GM19025 (cell line): ENCODE measurements around the gene SLC1A7.

ENCODE experiments used
- ATAC-seq: cut with Tn5 transposase; IDR thresholded peaks from one replicate; pipeline ENCODE4 v1.9.1; 2021; ENCODE audit warnings: mild to moderate bottlenecking, low read depth, moderate library complexity; ENCODE audit not compliant: unreplicated experiment

The SLC1A7 gene

GRCh38 chr1:53134961-53135734, 7.3 kb downstream of the SLC1A7 start:
- ATAC-seq: no peak

GRCh38 chr1:53134042-53134485, 8.4 kb downstream of the SLC1A7 start:
- no peak for ATAC-seq

- no peak for ATAC-seq
These were observed 9.0 kb downstream of the SLC1A7 start for GRCh38 chr1:53133261-53134041.

- ATAC-seq: no peak
These were observed 10.3 kb downstream of the SLC1A7 start for GRCh38 chr1:53132176-53132575.

- ATAC-seq: no peak
These were observed 10.9 kb downstream of the SLC1A7 start for GRCh38 chr1:53131590-53131938.

- ATAC-seq: no peak
These were observed 11.4 kb downstream of the SLC1A7 start for GRCh38 chr1:53130878-53131589.

GRCh38 chr1:53130598-53130877, 11.9 kb downstream of the SLC1A7 start:
- ATAC-seq: no peak

GRCh38 chr1:53129891-53130597, 12.4 kb downstream of the SLC1A7 start:
- ATAC-seq: no peak

- no peak for ATAC-seq
These were observed 14.0 kb downstream of the SLC1A7 start for GRCh38 chr1:53128401-53128800.

- no peak for ATAC-seq
These were observed 14.9 kb downstream of the SLC1A7 start for GRCh38 chr1:53127546-53127945.

GRCh38 chr1:53126495-53126894, 15.9 kb downstream of the SLC1A7 start:
- ATAC-seq: no peak

GRCh38 chr1:53125623-53126360, 16.6 kb downstream of the SLC1A7 start:
- ATAC-seq: no peak

- no peak for ATAC-seq
These were observed 17.3 kb downstream of the SLC1A7 start for GRCh38 chr1:53125122-53125521.

GRCh38 chr1:53123453-53124140, 18.8 kb downstream of the SLC1A7 start:
- ATAC-seq: no peak

- ATAC-seq: no peak
These were observed 19.5 kb downstream of the SLC1A7 start for GRCh38 chr1:53122961-53123413.

GRCh38 chr1:53122201-53122885, 20.1 kb downstream of the SLC1A7 start:
- no peak for ATAC-seq

- no peak for ATAC-seq
These were observed 20.9 kb downstream of the SLC1A7 start for GRCh38 chr1:53121319-53122172.

- ATAC-seq: no peak
These were observed 21.8 kb downstream of the SLC1A7 start for GRCh38 chr1:53120659-53121058.
